HG03060 (cell line): ENCODE data around the gene PIK3AP1.
"Not testable (repeated sequence)": the region's sequence is repeated elsewhere in the genome, so short reads cannot be mapped to it uniquely, and the experiment has no call there.

Source experiments
- ATAC-seq: cut with Tn5 transposase; IDR thresholded peaks from one replicate; pipeline ENCODE4 v1.9.1; 2021; ENCODE audit warnings: low read depth, moderate number of reproducible peaks; ENCODE audit not compliant: unreplicated experiment

The PIK3AP1 gene

GRCh38 chr10:96548589-96548988 lies 171.7 kb downstream of the PIK3AP1 start:
- ATAC-seq, result no peak

GRCh38 chr10:96545558-96545957 lies 174.8 kb downstream of the PIK3AP1 start:
- ATAC-seq, result not testable (repeated sequence)
